B cell (primary cell): ENCODE data around the gene HRK. TPM values are rescaled to one million over a fixed set of nuclear protein-coding genes. Genes with fewer than 3 reads are reported as not detected.
A peak's percentile ranks its signal among the peaks of the same experiment; 100 is the strongest.

Source experiments
- ATAC-seq: fragments of 200-7000 bp; cut with Tn5 transposase; one replicate; pipeline ENCODE4 v1.10.0; 2021; ENCODE audit warnings: low read depth, mild to moderate bottlenecking, moderate number of reproducible peaks, moderate library complexity
- CTCF ChIA-PET: fragments of 350-600 bp; sonication (Branson Sonifier 250); formaldehyde crosslinking; loops from one replicate; lab custom pipeline; 2021; ENCODE audit warnings: antibody characterized with exemption, inconsistent platforms; lab: Charles Lee
- POLR2A ChIA-PET: fragments of 350-600 bp; sonication (Branson Sonifier 250); formaldehyde crosslinking; loops from one replicate; lab custom pipeline; 2021; ENCODE audit warnings: antibody characterized with exemption; lab: Charles Lee
- DNase-seq: peaks from one replicate; pipeline ENCODE4 v3.0.0; 2013
- H2AFZ ChIP-seq: 2 replicates; pipeline ENCODE4 v1.6.1; 2012; ENCODE audit warnings: mild to moderate bottlenecking, low read depth, low read length; ENCODE audit not compliant: insufficient read depth, poor library complexity, severe bottlenecking
- H3K27ac ChIP-seq, 2 donors: 1 replicate in 1 of 2; 2 replicates in 1 of 2; pipeline ENCODE4 v1.5.1; 2012 to 2013; ENCODE audit warnings: low read length in 2 of 2, mild to moderate bottlenecking in 2 of 2, moderate library complexity in 1 of 2
- H3K27me3 ChIP-seq, 4 experiments: fragments of 200-600 bp in 1 of 4; sonication (generic) in 1 of 4; replicated peaks in 1 of 4; 1 replicate in 2 of 4; 2 replicates in 2 of 4; pipeline versions ENCODE4 v1.6.1 to v1.7.0; 2013 to 2016; ENCODE audit warnings: low read length in 3 of 4, mild to moderate bottlenecking in 2 of 4, mixed read lengths in 1 of 4, moderate library complexity in 1 of 4; ENCODE audit not compliant: insufficient read depth in 4 of 4, control insufficient read depth in 3 of 4; ENCODE audit errors: control extremely low read depth in 1 of 4
- H3K36me3 ChIP-seq, 2 experiments: replicated peaks in 1 of 2; 1 replicate in 1 of 2; 2 replicates in 1 of 2; pipeline versions ENCODE4 v1.6.1 to v1.7.1; 2013; ENCODE audit warnings: low read length in 1 of 2; ENCODE audit not compliant: insufficient read depth in 2 of 2, control insufficient read depth in 1 of 2; ENCODE audit errors: control extremely low read depth in 1 of 2, extremely low read depth in 1 of 2
- H3K4me1 ChIP-seq, 2 donors: fragments of 200-600 bp in 1 of 2; sonication (generic) in 1 of 2; 1 replicate in 1 of 2; 2 replicates in 1 of 2; pipeline versions ENCODE4 v1.5.1 to v1.6.1; 2013 to 2017; ENCODE audit warnings: low read length in 2 of 2; ENCODE audit not compliant: control insufficient read depth in 2 of 2, insufficient read depth in 2 of 2
- H3K4me2 ChIP-seq: replicated peaks from 2 replicates; pipeline ENCODE3; 2012; ENCODE audit warnings: mild to moderate bottlenecking, low read depth, low read length; ENCODE audit not compliant: poor library complexity, severe bottlenecking
- H3K4me3 ChIP-seq, 5 experiments: fragments of 200-600 bp in 1 of 5; sonication (generic) in 1 of 5; 1 replicate in 3 of 5; 2 replicates in 2 of 5; pipeline versions ENCODE4 v1.5.1 to v1.7.0; 2011 to 2016; ENCODE audit warnings: low read length in 4 of 5, mild to moderate bottlenecking in 4 of 5, low read depth in 2 of 5, control low read depth in 1 of 5, moderate library complexity in 1 of 5; ENCODE audit not compliant: insufficient read depth in 1 of 5; ENCODE audit errors: control extremely low read depth in 1 of 5, extremely low read depth in 1 of 5
- H3K79me2 ChIP-seq: fragments of 200-600 bp; sonication (generic); one replicate; pipeline ENCODE4 v1.6.0; 2016; ENCODE audit warnings: low read length; ENCODE audit not compliant: control insufficient read depth, insufficient read depth
- H3K9ac ChIP-seq: fragments of 200-600 bp; sonication (generic); 2 replicates; pipeline ENCODE4 v1.6.1; 2017; ENCODE audit warnings: mild to moderate bottlenecking, low read length, moderate library complexity
- H3K9me3 ChIP-seq, 3 donors: one replicate each; pipeline versions ENCODE4 v1.6.1 to v1.7.1; 2013; ENCODE audit warnings: low read length in 2 of 3; ENCODE audit not compliant: control insufficient read depth in 2 of 3, insufficient read depth in 1 of 3; ENCODE audit errors: control extremely low read depth in 1 of 3
- H4K20me1 ChIP-seq: 2 replicates; pipeline ENCODE4 v1.6.0; 2012; ENCODE audit warnings: mild to moderate bottlenecking, low read length; ENCODE audit not compliant: insufficient read depth, control insufficient read depth, poor library complexity, severe bottlenecking
- H3K27ac Mint-ChIP-seq: one replicate; pipeline ENCODE4 v1.8.0; 2021; ENCODE audit warnings: mixed read lengths
- H3K27me3 Mint-ChIP-seq: one replicate; pipeline ENCODE4 v1.8.0; 2021; ENCODE audit warnings: mixed read lengths
- H3K4me1 Mint-ChIP-seq: one replicate; pipeline ENCODE4 v1.8.0; 2021; ENCODE audit warnings: mixed read lengths
- H3K4me3 Mint-ChIP-seq: one replicate; pipeline ENCODE4 v1.8.0; 2021; ENCODE audit warnings: mixed read lengths
- H3K9me3 Mint-ChIP-seq: one replicate; pipeline ENCODE4 v1.8.0; 2022; ENCODE audit warnings: mixed read lengths; ENCODE audit not compliant: insufficient read depth
- EZH2 ChIP-seq: IDR thresholded peaks from 2 replicates; pipeline ENCODE4 v1.6.1; 2012; ENCODE audit warnings: borderline replicate concordance, low read depth, mild to moderate bottlenecking, moderate library complexity, low read length; ENCODE audit not compliant: insufficient read depth, poor library complexity, severe bottlenecking
- WGBS: methylation state at CpG from one replicate; pipeline ENCODE4 v1.1.5; 2013; ENCODE audit warnings: missing lambda C conversion rate; ENCODE audit not compliant: insufficient coverage; 5-methylcytosine and 5-hydroxymethylcytosine counted together
- intact Hi-C: fragments of 100-400 bp; cut with micrococcal nuclease; formaldehyde crosslinking; loops from one replicate; pipeline ENCODE4 v1.10.0; 2022
- polyA minus RNA-seq: library from RNA; depleted of rRNA, polyadenylated mRNA; stranded (reverse); fragments of >200 nt; gene quantifications from 2 replicates; pipeline ENCODE4 v1.2.3, GENCODE V29; 2012
- polyA plus RNA-seq: library from polyadenylated mRNA; depleted of rRNA; stranded (reverse); fragments of >200 nt; gene quantifications from 2 replicates; pipeline ENCODE4 v1.2.3, GENCODE V29; 2012
- total RNA-seq, 2 donors: library from RNA; stranded (reverse); fragments of 120-200 nt in 1 of 2; gene quantifications; 1 replicate in 1 of 2; 2 replicates in 1 of 2; pipeline versions ENCODE4 v1.2.3 to v1.2.4, GENCODE V29; 2013 to 2022
- TF ChIP-seq, protein P1 (sequence below): fragments of 200-600 bp; IDR thresholded peaks from one replicate; pipeline ENCODE4 v1.8.0; 2022; ENCODE audit warnings: antibody characterized with exemption, mild to moderate bottlenecking

Gene HRK
- total RNA-seq: 45.1 and 49.6 TPM in 2 replicates
- total RNA-seq (2013): 5.1 TPM
- 1.8 and 5.6 TPM in 2 replicates for polyA plus RNA-seq
- 2.3 and 4.1 TPM in 2 replicates for polyA minus RNA-seq

DNA sequence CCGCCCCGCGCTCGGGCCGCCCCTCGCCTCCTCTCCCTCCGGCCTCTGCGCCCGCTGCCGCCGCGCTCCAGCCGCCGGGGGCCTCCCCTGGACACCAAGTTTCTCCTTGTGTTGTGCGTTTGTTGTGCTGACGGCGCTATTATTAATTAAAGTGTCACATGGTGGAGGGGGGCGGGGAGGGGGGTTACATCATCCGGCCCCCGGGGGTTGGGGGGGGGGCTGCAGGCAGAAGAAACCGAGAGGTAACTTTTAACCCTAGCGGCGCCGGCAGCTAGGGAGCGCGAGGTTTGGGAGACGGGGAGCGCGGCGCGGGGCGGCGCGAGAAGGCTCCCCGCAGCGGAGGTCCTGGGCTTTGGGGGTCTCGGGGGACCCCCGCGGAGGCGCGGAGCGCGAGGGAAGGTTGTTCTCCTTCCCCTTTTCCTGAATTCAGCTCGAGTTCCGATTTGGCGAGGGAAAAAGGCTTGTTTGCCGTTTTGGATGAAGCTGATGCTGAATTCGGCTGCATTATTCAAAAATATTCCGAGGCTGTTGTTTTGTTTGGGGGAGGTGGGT is at the start of gene HRK:
TSS of gene HRK (minus strand) at position 117 of the 552 bp plus-strand sequence. CDS start 134 bp downstream, outside the sequence.
- Histone ChIP-seq H2AFZ (peak within 1 kb of the TSS; percentile 64), H3K79me2 (peaks cover 5% of the 10 kb centered on the region), H3K9ac (peak within 1 kb of the TSS; percentile 65), H3K9me3 (peaks cover 0 to 4% (median 0%) of the 10 kb centered on the region in 3 donors), H3K36me3 (no peaks in the 10 kb centered on the region), H3K4me2 (peak within 1 kb of the TSS; percentile 92), H4K20me1 (no peaks in the 10 kb centered on the region), H3K4me1 (peaks cover 44 to 50% of the 10 kb centered on the region in 2 donors), H3K27ac (no peak within 1 kb of the TSS), H3K27me3 (peaks cover 0 to 48% (median 19%) of the 10 kb centered on the region in 4 experiments), H3K4me3 (peak within 1 kb of the TSS; percentile 42 to 81 (median 58))
- peaks cover 30% of the 10 kb centered on the region for H3K27me3 Mint-ChIP-seq
- CTCF ChIA-PET: interaction anchor here (1.0 to 6.3 kb wide), 20 partner anchors 18 to 181 kb away, joined by 3 to 69 read pairs (median 7); partner anchors contain the start of genes RNFT2 and SPRING1
- ATAC-seq (no peak), DNase-seq (peak; percentile 28)
- POLR2A ChIA-PET: interaction anchor here (0.7 to 1.8 kb wide), 5 partner anchors 24 to 320 kb away, joined by 3 to 6 read pairs (median 4); partner anchors contain the start of gene RNFT2
- peak within 1 kb of the TSS; percentile 93 for H3K4me3 Mint-ChIP-seq
- peak; percentile 10 for TF ChIP-seq EZH2
- TF ChIP-seq, protein P1, sequence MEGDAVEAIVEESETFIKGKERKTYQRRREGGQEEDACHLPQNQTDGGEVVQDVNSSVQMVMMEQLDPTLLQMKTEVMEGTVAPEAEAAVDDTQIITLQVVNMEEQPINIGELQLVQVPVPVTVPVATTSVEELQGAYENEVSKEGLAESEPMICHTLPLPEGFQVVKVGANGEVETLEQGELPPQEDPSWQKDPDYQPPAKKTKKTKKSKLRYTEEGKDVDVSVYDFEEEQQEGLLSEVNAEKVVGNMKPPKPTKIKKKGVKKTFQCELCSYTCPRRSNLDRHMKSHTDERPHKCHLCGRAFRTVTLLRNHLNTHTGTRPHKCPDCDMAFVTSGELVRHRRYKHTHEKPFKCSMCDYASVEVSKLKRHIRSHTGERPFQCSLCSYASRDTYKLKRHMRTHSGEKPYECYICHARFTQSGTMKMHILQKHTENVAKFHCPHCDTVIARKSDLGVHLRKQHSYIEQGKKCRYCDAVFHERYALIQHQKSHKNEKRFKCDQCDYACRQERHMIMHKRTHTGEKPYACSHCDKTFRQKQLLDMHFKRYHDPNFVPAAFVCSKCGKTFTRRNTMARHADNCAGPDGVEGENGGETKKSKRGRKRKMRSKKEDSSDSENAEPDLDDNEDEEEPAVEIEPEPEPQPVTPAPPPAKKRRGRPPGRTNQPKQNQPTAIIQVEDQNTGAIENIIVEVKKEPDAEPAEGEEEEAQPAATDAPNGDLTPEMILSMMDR: no peak
- intact Hi-C loops: loop anchor here (1.0 to 5.0 kb wide), 4 partner anchors 21 to 124 kb away; no protein-coding TSS in a partner anchor
- no peaks in the 10 kb centered on the region for H3K9me3 Mint-ChIP-seq
- H3K27ac Mint-ChIP-seq: peak within 1 kb of the TSS; percentile 80
- 1% methylated on average over 25 of the region's 49 CpGs for WGBS
- H3K4me1 Mint-ChIP-seq: peaks cover 53% of the 10 kb centered on the region

DNA sequence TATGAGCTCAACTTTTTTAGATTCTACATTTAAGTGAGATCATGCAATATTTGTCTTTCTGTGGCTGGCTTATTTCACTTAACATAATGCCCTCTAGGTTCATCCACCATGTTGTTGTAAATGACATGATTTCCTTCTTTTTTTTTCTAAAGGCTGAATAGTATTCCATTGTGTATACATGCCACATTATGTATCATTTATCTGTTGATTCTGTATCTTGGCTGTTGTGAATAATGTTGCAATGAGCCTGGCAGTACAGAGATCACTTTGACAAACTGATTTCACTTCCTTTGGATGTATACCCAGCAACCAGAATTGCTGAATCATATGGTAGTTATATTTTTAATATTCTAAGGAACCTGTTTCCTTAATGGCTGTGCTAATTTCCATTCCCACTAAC is 48.6 kb upstream of the HRK start:
- no peak overlapping the region for H3K27ac ChIP-seq
- H3K4me1 Mint-ChIP-seq: peaks cover 26% of the 10 kb centered on the region
- peaks cover 57% of the 10 kb centered on the region for H3K79me2 ChIP-seq
- TF ChIP-seq, protein P1: no peak
- no peak for TF ChIP-seq EZH2
- H3K9me3 ChIP-seq: no peaks in the 10 kb centered on the region
- ATAC-seq (no peak), DNase-seq (no peak)
- H3K9me3 Mint-ChIP-seq: no peaks in the 10 kb centered on the region
- H4K20me1 ChIP-seq: peaks cover 21% of the 10 kb centered on the region
- no peak overlapping the region for H2AFZ ChIP-seq
- no peak overlapping the region for H3K4me3 ChIP-seq
- H3K27ac Mint-ChIP-seq: no peak overlapping the region
- no peaks in the 10 kb centered on the region for H3K27me3 Mint-ChIP-seq
- H3K27me3 ChIP-seq: no peaks in the 10 kb centered on the region
- H3K9ac ChIP-seq: no peak overlapping the region
- ChIA-PET POLR2A (no interaction called here), CTCF (no interaction called here)
- H3K4me3 Mint-ChIP-seq: no peak overlapping the region
- H3K4me1 ChIP-seq: peaks cover 6 to 13% of the 10 kb centered on the region in 2 donors
- H3K36me3 ChIP-seq: peaks cover 4 to 11% of the 10 kb centered on the region in 2 experiments
- intact Hi-C loops: no loop called here
- H3K4me2 ChIP-seq: no peak overlapping the region
